GM18499 (cell line): ENCODE measurements around the gene BAIAP2L2.
"Not testable (repeated sequence)": the region's sequence is repeated elsewhere in the genome, so short reads cannot be mapped to it uniquely, and the experiment has no call there.

Source experiments
- ATAC-seq: cut with Tn5 transposase; IDR thresholded peaks from one replicate; pipeline ENCODE4 v1.9.1; 2021; ENCODE audit warnings: moderate number of reproducible peaks; ENCODE audit not compliant: insufficient read depth, unreplicated experiment

The BAIAP2L2 gene

GRCh38 chr22:38083931-38084631 lies 26.4 kb downstream of the BAIAP2L2 start, which contains the start of gene SLC16A8:
Gene SLC16A8, minus strand, starts transcription at chr22:38084184. Its CDS starts 1,311 bp downstream, at chr22:38082873.
- no peak for ATAC-seq

GRCh38 chr22:38082986-38083710 lies 27.3 kb downstream of the BAIAP2L2 start:
- no peak for ATAC-seq

GRCh38 chr22:38081941-38082828 lies 28.3 kb downstream of the BAIAP2L2 start:
- no peak for ATAC-seq

GRCh38 chr22:38081636-38081940 lies 28.9 kb downstream of the BAIAP2L2 start:
- ATAC-seq = no peak

GRCh38 chr22:38080850-38081635 lies 29.4 kb downstream of the BAIAP2L2 start:
- no peak for ATAC-seq

GRCh38 chr22:38080474-38080849 lies 30.0 kb downstream of the BAIAP2L2 start:
- no peak for ATAC-seq

GRCh38 chr22:38079804-38080203 lies 30.7 kb downstream of the BAIAP2L2 start:
- ATAC-seq = no peak

GRCh38 chr22:38079208-38079607 lies 31.3 kb downstream of the BAIAP2L2 start:
- not testable (repeated sequence) for ATAC-seq

- no peak for ATAC-seq
These were observed 32.2 kb downstream of the BAIAP2L2 start for GRCh38 chr22:38078046-38078840.

- ATAC-seq = no peak
These were observed 32.9 kb downstream of the BAIAP2L2 start for GRCh38 chr22:38077595-38077994.

GRCh38 chr22:38077096-38077495 lies 33.4 kb downstream of the BAIAP2L2 start:
- ATAC-seq = no peak

GRCh38 chr22:38075961-38076360 lies 34.5 kb downstream of the BAIAP2L2 start:
- no peak for ATAC-seq

GRCh38 chr22:38075105-38075825 lies 35.2 kb downstream of the BAIAP2L2 start:
- no peak for ATAC-seq

GRCh38 chr22:38074181-38075104 lies 36.0 kb downstream of the BAIAP2L2 start:
- ATAC-seq = no peak

- ATAC-seq = no peak
These were observed 37.0 kb downstream of the BAIAP2L2 start for GRCh38 chr22:38073150-38074130.

GRCh38 chr22:38072322-38073149 lies 37.9 kb downstream of the BAIAP2L2 start:
- ATAC-seq = no peak
